Measurements from ENCODE around the gene SIGLEC5. TPM values are rescaled to one million over a fixed set of nuclear protein-coding genes. Genes with fewer than 3 reads are reported as not detected.
A peak's percentile ranks its signal among the peaks of the same experiment; 100 is the strongest.

SIGLEC5 gene
- total and polyA plus RNA-seq, 2 of the 8 experiments (the other 6 are each of a cell fraction or from before 2014, with no cell fraction given) = not detected

- Histone ChIP-seq H4K20me1 (replicated peaks in 1 of 2; ENCODE audit: control insufficient read depth in 1 of 2, insufficient read depth in 2 of 2, low read length in 2 of 2) (no peaks in the 10 kb centered on the region), H3K9ac (replicated peaks in 1 of 4; ENCODE audit: extremely low read depth in 1 of 4, low read depth in 3 of 4, low read length in 3 of 4) (no peak overlapping the region), H3K23ac (ENCODE audit: insufficient read length) (no peak overlapping the region), H3K27me3 (replicated peaks in 1 of 4; ENCODE audit: control insufficient read depth in 3 of 4, extremely low read depth in 1 of 4, insufficient read depth in 3 of 4, low read length in 3 of 4) (no peaks in the 10 kb centered on the region), H2AK5ac (ENCODE audit: low read depth, low read length) (no peak overlapping the region), H3K36me3 (ENCODE audit: control insufficient read depth in 2 of 4, insufficient read depth in 4 of 4, low read length in 3 of 4) (no peaks in the 10 kb centered on the region), H3K18ac (ENCODE audit: extremely low read depth, low read length) (no peak overlapping the region), H2BK20ac (ENCODE audit: low read length) (no peak overlapping the region), H3K4me3 (ENCODE audit: extremely low read depth in 1 of 4, insufficient read depth in 2 of 4, low read depth in 3 of 4, low read length in 4 of 4) (no peak overlapping the region), H3K79me2 (ENCODE audit: control insufficient read depth in 1 of 2, insufficient read depth in 2 of 2, low read length in 2 of 2) (no peaks in the 10 kb centered on the region), H3K56ac (replicated peaks; ENCODE audit: insufficient read length, low read depth, low read length) (no peak overlapping the region), H3K4me2 (ENCODE audit: insufficient read depth in 1 of 2, low read depth in 2 of 2, low read length in 2 of 2) (no peak overlapping the region), H2BK15ac (ENCODE audit: low read length) (peak overlapping the region; percentile 18; the same call in 1 of the 2 replicates), H2AFZ (ENCODE audit: low read length) (no peak overlapping the region), H2BK120ac (replicated peaks; ENCODE audit: low read depth, low read length) (no peak overlapping the region), H3K14ac (ENCODE audit: insufficient read length) (no peak overlapping the region), H3K23me2 (ENCODE audit: low read depth, low read length) (no peaks in the 10 kb centered on the region), H2BK5ac (ENCODE audit: low read depth, low read length) (no peak overlapping the region), H3K79me1 (ENCODE audit: low read depth, low read length) (no peaks in the 10 kb centered on the region), H4K91ac (replicated peaks; ENCODE audit: insufficient read length, low read length) (no peak overlapping the region), H4K8ac (ENCODE audit: extremely low read depth, insufficient read depth, low read length) (no peak overlapping the region), H3K27ac (ENCODE audit: low read depth, low read length) (no peak overlapping the region), H3K4me1 (replicated peaks in 1 of 4; ENCODE audit: control insufficient read depth in 3 of 4, insufficient read depth in 4 of 4, low read length in 3 of 4) (no peaks in the 10 kb centered on the region), H3K9me3 (ENCODE audit: insufficient read depth in 2 of 2, low read depth in 1 of 2, low read length in 1 of 2) (peaks cover 11 to 13% of the 10 kb centered on the region in 2 experiments; a peak in 3 of 4 replicates), H2BK12ac (ENCODE audit: low read depth, low read length) (no peak overlapping the region), H4K5ac (ENCODE audit: insufficient read length, low read depth, low read length) (no peak overlapping the region), H3K4ac (replicated peaks; ENCODE audit: insufficient read length, low read depth, low read length) (no peak overlapping the region)
- no peak for DNase-seq (ENCODE audit: low read depth in 1 of 2, low spot score in 2 of 2)
- ChIA-PET CTCF (ENCODE audit: partially characterized antibody) (interaction anchor here (1.1 to 2.3 kb wide), 5 partner anchors 11 to 144 kb away, joined by 3 to 9 read pairs (median 4); no protein-coding TSS in a partner anchor), POLR2A (ENCODE audit: partially characterized antibody) (no interaction called here)
- WGBS, 2 experiments (ENCODE audit: extremely low coverage in 1 of 2, insufficient coverage in 1 of 2, insufficient read length in 1 of 2, insufficient replicate concordance in 2 of 2, low coverage in 1 of 2, low lambda C conversion rate in 2 of 2, missing lambda C conversion rate in 1 of 2) = 74% methylated on average over 4 of the region's 4 CpGs; no CpG with 5 or more reads in 1 of the 2 experiments
- no peak for FAIRE-seq
- TF ChIP-seq MAX (IDR thresholded peaks at IDR 0.05) (no peak), SP1 (IDR thresholded peaks at IDR 0.05; ENCODE audit: low read depth, low read length) (no peak), KDM5A (IDR thresholded peaks at IDR 0.05; ENCODE audit: low read length) (no peak), SIRT6 (IDR thresholded peaks at IDR 0.05; ENCODE audit: low read length) (no peak), TBP (IDR thresholded peaks at IDR 0.05; ENCODE audit: low read depth, low read length) (no peak)
Measured at GRCh38 chr19:51565583-51565982, 64.6 kb downstream of the SIGLEC5 start.
